GM19193 (cell line): Measurements from ENCODE around the gene DNAH7.

ENCODE experiments used
- POLR2A ChIP-seq: IDR thresholded peaks from 4 replicates; pipeline ENCODE4 v1.6.1; 2011; ENCODE audit not compliant: insufficient read depth, insufficient read length; ENCODE audit errors: extremely low read depth

DNAH7 gene

GRCh38 chr2:195763866-195764265 is 304.8 kb downstream of the DNAH7 start:
- TF ChIP-seq POLR2A, result no peak

- no peak for TF ChIP-seq POLR2A
These were observed 308.8 kb downstream of the DNAH7 start for GRCh38 chr2:195759877-195760276.

GRCh38 chr2:195758846-195759245 is 309.8 kb downstream of the DNAH7 start:
- TF ChIP-seq POLR2A, result no peak

GRCh38 chr2:195756218-195756942 is 312.3 kb downstream of the DNAH7 start:
- no peak for TF ChIP-seq POLR2A

GRCh38 chr2:195741191-195741590 is 327.4 kb downstream of the DNAH7 start:
- no peak for TF ChIP-seq POLR2A

GRCh38 chr2:195737511-195738325 is 330.9 kb downstream of the DNAH7 start:
- TF ChIP-seq POLR2A, result no peak

- TF ChIP-seq POLR2A, result no peak
These were observed 333.3 kb downstream of the DNAH7 start for GRCh38 chr2:195735347-195735746.

- no peak for TF ChIP-seq POLR2A
These were observed 333.7 kb downstream of the DNAH7 start for GRCh38 chr2:195734931-195735330.

GRCh38 chr2:195734395-195734794 is 334.2 kb downstream of the DNAH7 start:
- no peak for TF ChIP-seq POLR2A

- no peak for TF ChIP-seq POLR2A
These were observed 334.8 kb downstream of the DNAH7 start for GRCh38 chr2:195733831-195734230.

GRCh38 chr2:195732574-195732973 is 336.1 kb downstream of the DNAH7 start:
- TF ChIP-seq POLR2A, result no peak

GRCh38 chr2:195730912-195731311 is 337.7 kb downstream of the DNAH7 start:
- no peak for TF ChIP-seq POLR2A

- TF ChIP-seq POLR2A, result no peak
These were observed 341.5 kb downstream of the DNAH7 start for GRCh38 chr2:195727106-195727505.

- TF ChIP-seq POLR2A, result no peak
These were observed 346.6 kb downstream of the DNAH7 start for GRCh38 chr2:195722075-195722474.

- TF ChIP-seq POLR2A, result no peak
These were observed 347.6 kb downstream of the DNAH7 start for GRCh38 chr2:195721042-195721441.

- no peak for TF ChIP-seq POLR2A
These were observed 352.2 kb downstream of the DNAH7 start for GRCh38 chr2:195716466-195716865.
